ENCODE measurements around the gene ALDH7A1. TPM values are rescaled to one million over a fixed set of nuclear protein-coding genes. Genes with fewer than 3 reads are reported as not detected.

The ALDH7A1 gene
- total RNA-seq, 1 experiment from 2014 or later: 148 TPM

DNA sequence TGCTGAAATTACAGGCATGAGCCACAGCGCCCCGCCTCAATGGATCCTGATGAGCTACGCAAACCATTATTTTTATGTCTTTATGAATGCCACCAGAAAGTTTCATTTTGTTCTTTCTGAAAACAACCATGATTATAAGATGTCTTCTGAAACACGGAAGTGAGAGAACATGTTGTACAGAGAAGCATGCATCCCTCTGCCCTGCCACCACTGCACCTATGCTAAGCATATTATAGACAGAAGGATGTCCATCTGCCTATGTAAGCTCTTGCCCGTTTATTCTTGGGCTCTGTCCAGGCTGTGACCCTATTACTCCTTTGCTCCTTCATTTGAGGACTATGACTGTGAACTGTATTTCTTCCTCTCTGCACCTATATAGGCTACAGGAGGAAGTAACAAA is 97.5 kb downstream of the ALDH7A1 start:
- H4K91ac ChIP-seq (ENCODE audit: insufficient read length, low read depth, low read length): no peak overlapping the region
- no peak for DNase-seq
- no peak overlapping the region for H3K4ac ChIP-seq (ENCODE audit: low read depth, low read length)
- no peak overlapping the region for H3K4me2 ChIP-seq (ENCODE audit: insufficient read depth, insufficient read length, low read length)
- H2AFZ ChIP-seq (ENCODE audit: low read length): no peak overlapping the region
- H3K56ac ChIP-seq (ENCODE audit: insufficient read length, low read depth, low read length): no peak overlapping the region
- no peak overlapping the region for H3T11ph ChIP-seq (ENCODE audit: low read length)
- no peak overlapping the region for H3K14ac ChIP-seq (ENCODE audit: insufficient read depth, low read length)
- Mint-ChIP-seq H3K27me3 (ENCODE audit: low read depth) (no peaks in the 10 kb centered on the region), H3K27ac (no peak overlapping the region), H3K4me1 (peaks cover 11 to 13% of the 10 kb centered on the region in 2 experiments), H3K4me3 (no peak overlapping the region), H3K36me3 (ENCODE audit: insufficient read depth in 1 of 3, low read depth in 3 of 3) (peaks cover 4 to 11% (median 11%) of the 10 kb centered on the region in 3 experiments; a peak in 6 of 7 replicates), H3K9me3 (no peaks in the 10 kb centered on the region)
- no peak overlapping the region for H2AK5ac ChIP-seq (ENCODE audit: insufficient read length, low read length)
- no peaks in the 10 kb centered on the region for H3K9me3 ChIP-seq (ENCODE audit: control insufficient read depth, low read depth, low read length)
- H3K79me1 ChIP-seq (ENCODE audit: insufficient read depth, low read depth, low read length, poor library complexity, severe bottlenecking): no peaks in the 10 kb centered on the region
- no peak overlapping the region for H3K9ac ChIP-seq (ENCODE audit: extremely low read depth, insufficient read length, low read length)
- H3K79me2 ChIP-seq (ENCODE audit: insufficient read depth, low read length): no peaks in the 10 kb centered on the region
- H2BK15ac ChIP-seq (ENCODE audit: low read depth, low read length): no peak overlapping the region
- no peaks in the 10 kb centered on the region for H4K20me1 ChIP-seq (ENCODE audit: control insufficient read depth, insufficient read depth, insufficient read length)
- H3K23ac ChIP-seq (ENCODE audit: insufficient read length, low read depth, low read length): no peak overlapping the region
- H3K4me1 ChIP-seq (ENCODE audit: insufficient read depth, low read length): no peaks in the 10 kb centered on the region
- no peaks in the 10 kb centered on the region for H3K27me3 ChIP-seq (ENCODE audit: insufficient read depth, low read length)
- no peak overlapping the region for H2BK12ac ChIP-seq (ENCODE audit: insufficient read length, low read depth, low read length)
- no CpG with 5 or more reads among the region's 5 CpGs for WGBS (ENCODE audit: extremely low coverage, insufficient read length, low lambda C conversion rate)
- H2BK20ac ChIP-seq (ENCODE audit: low read depth, low read length, poor library complexity, severe bottlenecking): no peak overlapping the region
- H3K23me2 ChIP-seq (ENCODE audit: insufficient read length, low read depth, low read length, poor library complexity, severe bottlenecking): no peaks in the 10 kb centered on the region
- H2BK5ac ChIP-seq (ENCODE audit: insufficient read length, low read length): no peak overlapping the region
- no peak overlapping the region for H4K5ac ChIP-seq (ENCODE audit: insufficient read length, low read depth, low read length)
- H3K18ac ChIP-seq (ENCODE audit: insufficient read length, low read depth, low read length): no peak overlapping the region
- no peak overlapping the region for H3K27ac ChIP-seq (ENCODE audit: insufficient read length, low read depth, low read length)
- no peak for TF ChIP-seq CTCF (conservative IDR thresholded peaks at IDR 0.05)
- no peak overlapping the region for H4K8ac ChIP-seq (replicated peaks; ENCODE audit: insufficient read length, low read depth, low read length)
- H2BK120ac ChIP-seq (ENCODE audit: low read depth, low read length, poor library complexity, severe bottlenecking): no peak overlapping the region
